MM.1S (cell line): ENCODE data around the gene TFAM.

Experiments used
- CTCF ChIP-seq: fragments of 300-600 bp; sonication (generic); IDR thresholded peaks from 2 replicates; pipeline ENCODE4 v1.5.1; 2016; ENCODE audit warnings: antibody characterized with exemption, low read length, mixed read lengths
- EZH2 ChIP-seq: fragments of 300-600 bp; sonication (generic); optimal IDR thresholded peaks from 2 replicates; pipeline ENCODE3; 2017; ENCODE audit warnings: low read depth, mild to moderate bottlenecking, antibody characterized with exemption, low read length, mixed read lengths

GRCh38 chr10:58358314-58358933 lies 26.8 kb upstream of the TFAM start:
- no peak for TF ChIP-seq CTCF
- no peak for TF ChIP-seq EZH2
